HEK293 (cell line): ENCODE results near the gene DRC7.
A peak's percentile ranks its signal among the peaks of the same experiment; 100 is the strongest.

ENCODE experiments used
- CTCF ChIA-PET: fragments of 350-600 bp; formaldehyde crosslinking; extraction: SDS; loops from one replicate; lab custom pipeline; 2021; ENCODE audit warnings: antibody characterized with exemption; lab: Yijun Ruan, JAX
- POLR2A ChIA-PET: fragments of 300-600 bp; formaldehyde crosslinking; extraction: SDS; loops from one replicate; lab custom pipeline; 2020; ENCODE audit warnings: antibody characterized with exemption, inconsistent platforms; lab: Yijun Ruan, JAX
- H3K27ac ChIP-seq: fragments of 200-500 bp; sonication (Bioruptor generic); 2 replicates; pipeline ENCODE4 v1.5.1; 2014; ENCODE audit warnings: low read depth, low read length, control low read depth, inconsistent platforms; ENCODE audit errors: extremely low read depth
- H3K36me3 ChIP-seq, 2 experiments: fragments of 200-500 bp in 1 of 2; sonication (Bioruptor generic) in 1 of 2; 1 replicate in 1 of 2; 2 replicates in 1 of 2; pipeline ENCODE4 v1.5.1; 2014 to 2017; ENCODE audit warnings: inconsistent platforms in 2 of 2, low read length in 2 of 2; ENCODE audit not compliant: control insufficient read depth in 2 of 2, insufficient read depth in 1 of 2
- H3K4me1 ChIP-seq: fragments of 200-500 bp; sonication (Bioruptor generic); 2 replicates; pipeline ENCODE4 v1.5.1; 2014; ENCODE audit warnings: mild to moderate bottlenecking, low read length, inconsistent platforms; ENCODE audit not compliant: control insufficient read depth, insufficient read depth
- H3K4me3 ChIP-seq: 2 replicates; pipeline ENCODE4 v1.5.1; 2011; ENCODE audit warnings: low read depth, mild to moderate bottlenecking, control low read depth, low read length, moderate library complexity
- H3K9me3 ChIP-seq: fragments of 200-500 bp; sonication (Bioruptor generic); 2 replicates; pipeline ENCODE4 v1.5.1; 2014; ENCODE audit warnings: low read depth, low read length, inconsistent platforms; ENCODE audit not compliant: control insufficient read depth, insufficient read depth
- AEBP2 ChIP-seq: fragments of 450-650 bp; formaldehyde crosslinking; IDR thresholded peaks from 2 replicates; pipeline ENCODE4 v1.5.1; 2016; ENCODE audit warnings: missing biosample characterization, missing genetic modification characterization, borderline replicate concordance
- BCL6B ChIP-seq: fragments of 450-650 bp; formaldehyde crosslinking; IDR thresholded peaks from 2 replicates; pipeline ENCODE4 v1.5.1; 2017; ENCODE audit warnings: missing biosample characterization, missing genetic modification characterization
- PRDM1 ChIP-seq: fragments of 450-650 bp; formaldehyde crosslinking; IDR thresholded peaks from 2 replicates; pipeline ENCODE4; 2016; ENCODE audit warnings: missing biosample characterization, missing genetic modification characterization
- PRDM2 ChIP-seq: fragments of 450-650 bp; formaldehyde crosslinking; IDR thresholded peaks from 2 replicates; pipeline ENCODE4 v1.5.1; 2016; ENCODE audit warnings: missing biosample characterization, missing genetic modification characterization, borderline replicate concordance
- SP7 ChIP-seq: fragments of 450-650 bp; formaldehyde crosslinking; IDR thresholded peaks from 2 replicates; pipeline ENCODE4 v1.5.1; 2016; ENCODE audit warnings: missing biosample characterization, missing genetic modification characterization
- YY1 ChIP-seq: fragments of 450-650 bp; formaldehyde crosslinking; IDR thresholded peaks from 2 replicates; pipeline ENCODE4 v1.5.1; 2018; ENCODE audit warnings: missing biosample characterization, missing genetic modification characterization
- ZBTB1 ChIP-seq: fragments of 450-650 bp; formaldehyde crosslinking; IDR thresholded peaks from 2 replicates; pipeline ENCODE4 v1.5.1; 2016; ENCODE audit warnings: missing biosample characterization, missing genetic modification characterization
- ZFP69B ChIP-seq: fragments of 450-650 bp; formaldehyde crosslinking; IDR thresholded peaks from 2 replicates; pipeline ENCODE4 v1.5.1; 2016; ENCODE audit warnings: missing biosample characterization, missing genetic modification characterization
- ZNF10 ChIP-seq: fragments of 450-650 bp; formaldehyde crosslinking; IDR thresholded peaks from 2 replicates; pipeline ENCODE4 v1.5.1; 2017; ENCODE audit warnings: missing biosample characterization, missing genetic modification characterization
- ZNF248 ChIP-seq: fragments of 450-650 bp; formaldehyde crosslinking; IDR thresholded peaks from 2 replicates; pipeline ENCODE4 v1.5.1; 2017; ENCODE audit warnings: missing biosample characterization, missing genetic modification characterization
- ZNF37A ChIP-seq: fragments of 450-650 bp; IDR thresholded peaks from 2 replicates; pipeline ENCODE4 v1.5.1; 2018; ENCODE audit warnings: missing biosample characterization, missing genetic modification characterization
- ZNF521 ChIP-seq: fragments of 450-650 bp; formaldehyde crosslinking; IDR thresholded peaks from 2 replicates; pipeline ENCODE4 v1.5.1; 2017; ENCODE audit warnings: missing biosample characterization, mild to moderate bottlenecking, missing genetic modification characterization
- ZNF555 ChIP-seq: fragments of 450-650 bp; formaldehyde crosslinking; conservative IDR thresholded peaks from 2 replicates; pipeline ENCODE4 v1.5.1; 2017; ENCODE audit warnings: missing biosample characterization, mild to moderate bottlenecking, missing genetic modification characterization, inconsistent platforms
- ZNF560 ChIP-seq: fragments of 450-650 bp; formaldehyde crosslinking; IDR thresholded peaks from 2 replicates; pipeline ENCODE4 v1.5.1; 2017; ENCODE audit warnings: missing biosample characterization, missing genetic modification characterization, borderline replicate concordance
- ZNF623 ChIP-seq: fragments of 450-650 bp; formaldehyde crosslinking; IDR thresholded peaks from 2 replicates; pipeline ENCODE4 v1.5.1; 2016; ENCODE audit warnings: missing biosample characterization, missing genetic modification characterization
- ZNF629 ChIP-seq: fragments of 450-650 bp; formaldehyde crosslinking; IDR thresholded peaks from 2 replicates; pipeline ENCODE4 v1.5.1; 2017; ENCODE audit warnings: missing biosample characterization, missing genetic modification characterization
- ZNF670 ChIP-seq: fragments of 450-650 bp; formaldehyde crosslinking; IDR thresholded peaks from 2 replicates; pipeline ENCODE4 v1.5.1; 2016; ENCODE audit warnings: missing biosample characterization, missing genetic modification characterization, low read depth
- ZNF747 ChIP-seq: fragments of 450-650 bp; formaldehyde crosslinking; IDR thresholded peaks from 2 replicates; pipeline ENCODE4 v1.5.1; 2016; ENCODE audit warnings: missing biosample characterization, missing genetic modification characterization

The DRC7 gene

GRCh38 chr16:57695680-57696069, 1.1 kb downstream of the DRC7 start:
- Histone ChIP-seq H3K4me1 (no peaks in the 10 kb centered on the region), H3K9me3 (no peaks in the 10 kb centered on the region), H3K27ac (no peak overlapping the region), H3K36me3 (no peaks in the 10 kb centered on the region), H3K4me3 (no peak overlapping the region)
- ChIA-PET POLR2A (no interaction called here), CTCF (no interaction called here)
- TF ChIP-seq BCL6B (tag by site-specific recombination) (no peak), ZNF747 (no peak), ZNF670 (tag by site-specific recombination) (no peak)

- no peaks in the 10 kb centered on the region for H3K4me1 ChIP-seq
- H3K36me3 ChIP-seq: no peaks in the 10 kb centered on the region
- no peak overlapping the region for H3K27ac ChIP-seq
- H3K9me3 ChIP-seq: no peaks in the 10 kb centered on the region
- H3K4me3 ChIP-seq: no peak overlapping the region
- TF ChIP-seq ZNF560 (tag by site-specific recombination) (no peak), YY1 (tag by site-specific recombination) (no peak), ZNF37A (no peak), ZNF248 (tag by site-specific recombination) (no peak), ZBTB1 (no peak), SP7 (tag by site-specific recombination) (no peak), PRDM2 (tag by site-specific recombination) (no peak)
- ChIA-PET POLR2A (no interaction called here), CTCF (no interaction called here)
These were observed 1.6 kb downstream of the DRC7 start for GRCh38 chr16:57696240-57696639.

GRCh38 chr16:57697896-57698537, 3.4 kb downstream of the DRC7 start:
- Histone ChIP-seq H3K9me3 (no peaks in the 10 kb centered on the region), H3K27ac (no peak overlapping the region), H3K4me3 (no peak overlapping the region), H3K36me3 (no peaks in the 10 kb centered on the region), H3K4me1 (no peaks in the 10 kb centered on the region)
- POLR2A ChIA-PET: no interaction called here
- no peak for TF ChIP-seq ZNF555 (tag by site-specific recombination)
- no peak for TF ChIP-seq AEBP2 (tag by site-specific recombination)
- TF ChIP-seq ZNF623: peak; percentile 57
- TF ChIP-seq ZFP69B (tag by site-specific recombination): no peak
- no peak for TF ChIP-seq ZNF10 (tag by site-specific recombination)
- no peak for TF ChIP-seq PRDM1 (tag by site-specific recombination)
- no peak for TF ChIP-seq ZNF629
- TF ChIP-seq ZNF521 (tag by site-specific recombination): no peak
- CTCF ChIA-PET: interaction anchor here (0.6 to 0.7 kb wide), 2 partner anchors 9 to 323 kb away, joined by 3 read pairs; no protein-coding TSS in a partner anchor
